RWPE1 (cell line): ENCODE data around the gene AKT3.

ENCODE experiments used
- CTCF ChIA-PET: fragments of 350-600 bp; sonication (Branson Sonifier 250); formaldehyde crosslinking; extraction: SDS; loops from one replicate; lab custom pipeline; 2021; lab: Yijun Ruan, JAX
- POLR2A ChIA-PET: fragments of 400-600 bp; formaldehyde crosslinking; extraction: SDS; loops from one replicate; lab custom pipeline; 2020; ENCODE audit warnings: antibody characterized with exemption; ENCODE audit not compliant: low non-redundant PET; lab: Yijun Ruan, JAX
- DNase-seq: peaks from one replicate; pipeline ENCODE4 v3.0.0; 2012; ENCODE audit warnings: low spot score
- H3K27ac ChIP-seq: fragments of 450-650 bp; 2 replicates; pipeline ENCODE4 v1.5.1; 2017
- CTCF ChIP-seq: fragments of 450-650 bp; conservative IDR thresholded peaks from 2 replicates; pipeline ENCODE4 v1.5.1; 2017; ENCODE audit warnings: low read depth, mild to moderate bottlenecking

Gene AKT3

GRCh38 chr1:243465738-243466137 lies 384.3 kb downstream of the AKT3 start:
- no peak overlapping the region for H3K27ac ChIP-seq
- CTCF ChIA-PET = interaction anchor here (0.6 kb wide), 1 partner anchor 9 kb away, joined by 3 read pairs; no protein-coding TSS in a partner anchor
- POLR2A ChIA-PET = no interaction called here
- DNase-seq = no peak
- no peak for TF ChIP-seq CTCF

GRCh38 chr1:243465081-243465480 lies 385.0 kb downstream of the AKT3 start:
- DNase-seq = no peak
- no peak overlapping the region for H3K27ac ChIP-seq
- ChIA-PET POLR2A (no interaction called here), CTCF (interaction anchor here (0.6 kb wide), 2 partner anchors 10 to 64 kb away, joined by 3 read pairs; no protein-coding TSS in a partner anchor)
- TF ChIP-seq CTCF = no peak

GRCh38 chr1:243462929-243463697 lies 386.9 kb downstream of the AKT3 start:
- H3K27ac ChIP-seq = no peak overlapping the region
- DNase-seq = no peak
- no peak for TF ChIP-seq CTCF
- CTCF ChIA-PET = interaction anchor here (0.7 kb wide), 2 partner anchors 91 to 119 kb away, joined by 3 to 5 read pairs; no protein-coding TSS in a partner anchor
- POLR2A ChIA-PET = no interaction called here

GRCh38 chr1:243461700-243462099 lies 388.3 kb downstream of the AKT3 start:
- H3K27ac ChIP-seq = no peak overlapping the region
- POLR2A ChIA-PET = no interaction called here
- CTCF ChIA-PET = no interaction called here
- DNase-seq = no peak
- TF ChIP-seq CTCF = no peak

GRCh38 chr1:243459059-243459458 lies 391.0 kb downstream of the AKT3 start:
- ChIA-PET CTCF (interaction anchor here (0.6 kb wide), 2 partner anchors 193 to 646 kb away, joined by 5 to 7 read pairs; no protein-coding TSS in a partner anchor), POLR2A (no interaction called here)
- no peak for DNase-seq
- no peak overlapping the region for H3K27ac ChIP-seq
- TF ChIP-seq CTCF = no peak

- DNase-seq = no peak
- no peak overlapping the region for H3K27ac ChIP-seq
- CTCF ChIA-PET = no interaction called here
- no peak for TF ChIP-seq CTCF
- POLR2A ChIA-PET = no interaction called here
These were observed 392.6 kb downstream of the AKT3 start for GRCh38 chr1:243457363-243457982.
